ENCODE measurements around the gene SIDT2. TPM values are rescaled to one million over a fixed set of nuclear protein-coding genes. Genes with fewer than 3 reads are reported as not detected.
A peak's percentile ranks its signal among the peaks of the same experiment; 100 is the strongest.

SIDT2 gene
- total and polyA plus RNA-seq, 2 of the 8 experiments (the other 6 are each of a cell fraction or from before 2014, with no cell fraction given) = 18.5 to 21.1 TPM

DNA sequence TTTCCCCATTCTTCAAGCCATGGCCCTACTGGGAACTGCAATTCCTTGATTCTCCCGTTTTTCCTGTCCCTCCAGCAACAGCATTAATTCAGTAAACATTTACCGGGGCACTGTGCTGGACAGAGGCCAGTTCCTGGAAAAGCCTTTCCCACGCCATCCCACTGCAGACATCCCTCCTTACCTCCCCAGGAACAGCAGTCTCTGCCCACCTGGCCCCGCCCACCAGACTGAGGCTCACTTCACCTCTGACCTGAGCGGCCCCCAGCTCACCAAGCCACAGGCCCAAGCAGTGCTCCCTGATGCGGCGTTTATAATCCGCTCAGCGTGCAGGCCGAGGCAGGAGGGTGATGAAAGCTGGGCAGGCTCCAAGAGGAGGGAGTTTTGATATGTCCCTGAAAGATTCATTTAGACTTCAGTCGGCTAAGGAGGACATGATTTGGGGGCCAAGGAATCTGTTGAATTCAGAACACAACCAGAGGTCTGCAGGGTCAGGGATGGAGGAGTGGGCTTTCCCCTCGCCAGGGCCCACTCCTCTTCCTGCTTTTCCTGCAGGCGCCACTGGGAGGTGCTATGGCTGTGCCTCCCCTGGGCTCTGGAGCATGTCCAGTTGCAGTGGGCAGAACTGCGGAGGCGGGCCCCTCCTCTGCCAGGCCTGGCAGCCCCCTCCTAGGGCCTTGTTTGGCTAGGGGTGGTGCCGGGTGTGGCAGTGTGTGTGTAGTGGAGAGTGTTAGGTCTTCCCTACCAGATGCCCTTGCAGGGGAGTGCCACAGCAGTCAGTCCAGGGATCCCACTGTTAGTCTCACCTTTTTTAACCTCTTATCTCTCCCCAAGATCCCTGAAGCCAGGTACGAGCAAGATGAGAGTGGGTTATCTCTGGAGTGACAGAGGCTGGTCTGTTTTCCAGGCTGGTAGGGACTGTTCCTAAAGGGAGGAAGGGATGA lies 19.2 kb downstream of the SIDT2 start:
- peaks cover 6% of the 10 kb centered on the region; the same call in 1 of the 2 replicates for H3K23me2 ChIP-seq (ENCODE audit: low read depth, low read length)
- H3K9me3 ChIP-seq (ENCODE audit: insufficient read depth in 2 of 2, low read depth in 1 of 2, low read length in 1 of 2) = no peaks in the 10 kb centered on the region
- no peak overlapping the region for H3K4ac ChIP-seq (replicated peaks; ENCODE audit: insufficient read length, low read depth, low read length)
- peaks cover 0 to 14% of the 10 kb centered on the region in 2 experiments; a peak in 1 of 4 replicates for H3K79me2 ChIP-seq (ENCODE audit: control insufficient read depth in 1 of 2, insufficient read depth in 2 of 2, low read length in 2 of 2)
- H2BK5ac ChIP-seq (ENCODE audit: low read depth, low read length) = peak overlapping the region; percentile 6
- H3K4me1 ChIP-seq (replicated peaks in 1 of 4; ENCODE audit: control insufficient read depth in 3 of 4, insufficient read depth in 4 of 4, low read length in 3 of 4) = peaks cover 7 to 32% (median 28%) of the 10 kb centered on the region in 4 experiments
- no peaks in the 10 kb centered on the region; the same call in 1 of the 2 replicates for H3K79me1 ChIP-seq (ENCODE audit: low read depth, low read length)
- no peak overlapping the region for H3K18ac ChIP-seq (ENCODE audit: extremely low read depth, low read length)
- peak overlapping the region in 1 of 2 experiments; percentile 67; a peak in 1 of 4 replicates for H3K4me2 ChIP-seq (ENCODE audit: insufficient read depth in 1 of 2, low read depth in 2 of 2, low read length in 2 of 2)
- H3K4me3 ChIP-seq (ENCODE audit: extremely low read depth in 1 of 4, insufficient read depth in 2 of 4, low read depth in 3 of 4, low read length in 4 of 4) = peak overlapping the region in 1 of 4 experiments; percentile 58; a peak in 1 of 8 replicates
- H3K27ac ChIP-seq (ENCODE audit: low read depth, low read length) = 0 out of 2 replicates have a peak overlapping the region, but pooled peaks have one; percentile 24
- no peak overlapping the region for H4K8ac ChIP-seq (ENCODE audit: extremely low read depth, insufficient read depth, low read length)
- peak; percentile 77 to 94 for DNase-seq (ENCODE audit: low read depth in 1 of 2, low spot score in 2 of 2)
- peak overlapping the region; percentile 47 for H2AK5ac ChIP-seq (ENCODE audit: low read depth, low read length)
- no peaks in the 10 kb centered on the region; a peak in 1 of 7 replicates for H3K27me3 ChIP-seq (replicated peaks in 1 of 4; ENCODE audit: control insufficient read depth in 3 of 4, extremely low read depth in 1 of 4, insufficient read depth in 3 of 4, low read length in 3 of 4)
- H3K9ac ChIP-seq (replicated peaks in 1 of 4; ENCODE audit: extremely low read depth in 1 of 4, low read depth in 3 of 4, low read length in 3 of 4) = peak overlapping the region in 3 of 4 experiments; percentile 40 to 73 (median 51); a peak in 3 of 7 replicates
- H3K23ac ChIP-seq (ENCODE audit: insufficient read length) = no peak overlapping the region
- peaks cover 0 to under 1% (median 0%) of the 10 kb centered on the region in 4 experiments; a peak in 1 of 8 replicates for H3K36me3 ChIP-seq (ENCODE audit: control insufficient read depth in 2 of 4, insufficient read depth in 4 of 4, low read length in 3 of 4)
- peak overlapping the region; percentile 84 for H2BK15ac ChIP-seq (ENCODE audit: low read length)
- ChIA-PET POLR2A (ENCODE audit: partially characterized antibody) (interaction anchor here (0.7 to 10.3 kb wide), 8 partner anchors 14 to 54 kb away, joined by 3 to 153 read pairs (median 7); partner anchors contain the start of genes PAFAH1B2, PCSK7 and SIDT2), CTCF (ENCODE audit: partially characterized antibody) (interaction anchor here (0.9 to 18.7 kb wide), 8 partner anchors 8 to 357 kb away, joined by 3 to 449 read pairs (median 4); partner anchors contain the start of genes PCSK7, RNF214 and SIDT2)
- peak overlapping the region; percentile 99 for H2BK12ac ChIP-seq (ENCODE audit: low read depth, low read length)
- H2BK20ac ChIP-seq (ENCODE audit: low read length) = 0 out of 2 replicates have a peak overlapping the region, but pooled peaks have one; percentile 43
- no peak overlapping the region for H2BK120ac ChIP-seq (replicated peaks; ENCODE audit: low read depth, low read length)
- FAIRE-seq = peak; percentile 76
- H2AFZ ChIP-seq (ENCODE audit: low read length) = no peak overlapping the region
- H3K14ac ChIP-seq (ENCODE audit: insufficient read length) = no peak overlapping the region
- H4K5ac ChIP-seq (ENCODE audit: insufficient read length, low read depth, low read length) = no peak overlapping the region
- no peak overlapping the region for H4K91ac ChIP-seq (replicated peaks; ENCODE audit: insufficient read length, low read length)
- peaks cover 2% of the 10 kb centered on the region in 2 experiments for H4K20me1 ChIP-seq (replicated peaks in 1 of 2; ENCODE audit: control insufficient read depth in 1 of 2, insufficient read depth in 2 of 2, low read length in 2 of 2)
- peak overlapping the region; percentile 3 for H3K56ac ChIP-seq (replicated peaks; ENCODE audit: insufficient read length, low read depth, low read length)
- WGBS, 2 experiments (ENCODE audit: extremely low coverage in 1 of 2, insufficient coverage in 1 of 2, insufficient read length in 1 of 2, insufficient replicate concordance in 2 of 2, low coverage in 1 of 2, low lambda C conversion rate in 2 of 2, missing lambda C conversion rate in 1 of 2) = 67% methylated on average over 15 of the region's 17 CpGs; no CpG with 5 or more reads in 1 of the 2 experiments
- TF ChIP-seq TEAD4 (IDR thresholded peaks at IDR 0.05; ENCODE audit: low read depth, low read length) = no peak
- TF ChIP-seq POLR2AphosphoS5 (IDR thresholded peaks at IDR 0.05; ENCODE audit: low read depth, low read length) = peak; percentile 30
- no peak for TF ChIP-seq CHD1 (IDR thresholded peaks at IDR 0.05; ENCODE audit: low read depth, low read length)
- TF ChIP-seq POU5F1 (IDR thresholded peaks at IDR 0.05; ENCODE audit: low read depth, low read length) = no peak
- TF ChIP-seq SUZ12 (IDR thresholded peaks at IDR 0.05; ENCODE audit: low read length) = no peak
- 0 out of 2 replicates have a peak, but pooled peaks have one; percentile 50 for TF ChIP-seq TBP (IDR thresholded peaks at IDR 0.05; ENCODE audit: low read depth, low read length)
- TF ChIP-seq SP4 (IDR thresholded peaks at IDR 0.05; ENCODE audit: low read length) = no peak
- no peak for TF ChIP-seq EZH2 (IDR thresholded peaks at IDR 0.05; ENCODE audit: low read depth, low read length, severe bottlenecking)
- no peak for TF ChIP-seq MAFK (IDR thresholded peaks at IDR 0.05; ENCODE audit: low read depth, low read length)
- no peak for TF ChIP-seq KDM4A (IDR thresholded peaks at IDR 0.05; ENCODE audit: low read depth, low read length, severe bottlenecking)

Data from H1 (cell line).